Neuron (in vitro differentiated cells): ENCODE data around the gene PLXNA4.

Experiments used
- H2AFZ ChIP-seq: one replicate; pipeline ENCODE4 v1.6.1; 2013; ENCODE audit warnings: low read depth, mild to moderate bottlenecking, inconsistent platforms, low read length, moderate library complexity
- H3K27me3 ChIP-seq: one replicate; pipeline ENCODE4 v1.6.1; 2013; ENCODE audit warnings: low read length; ENCODE audit not compliant: insufficient read depth
- H3K36me3 ChIP-seq: one replicate; pipeline ENCODE4 v1.6.1; 2013; ENCODE audit warnings: low read length; ENCODE audit not compliant: insufficient read depth
- H3K4me1 ChIP-seq: one replicate; pipeline ENCODE4 v1.6.1; 2013; ENCODE audit warnings: low read length; ENCODE audit not compliant: insufficient read depth
- H3K4me3 ChIP-seq: 2 replicates; pipeline ENCODE4 v1.5.1; 2013; ENCODE audit warnings: mild to moderate bottlenecking, low read length, moderate library complexity
- H3K9me3 ChIP-seq: one replicate; pipeline ENCODE4 v1.6.1; 2013; ENCODE audit warnings: low read length

The PLXNA4 gene

DNA sequence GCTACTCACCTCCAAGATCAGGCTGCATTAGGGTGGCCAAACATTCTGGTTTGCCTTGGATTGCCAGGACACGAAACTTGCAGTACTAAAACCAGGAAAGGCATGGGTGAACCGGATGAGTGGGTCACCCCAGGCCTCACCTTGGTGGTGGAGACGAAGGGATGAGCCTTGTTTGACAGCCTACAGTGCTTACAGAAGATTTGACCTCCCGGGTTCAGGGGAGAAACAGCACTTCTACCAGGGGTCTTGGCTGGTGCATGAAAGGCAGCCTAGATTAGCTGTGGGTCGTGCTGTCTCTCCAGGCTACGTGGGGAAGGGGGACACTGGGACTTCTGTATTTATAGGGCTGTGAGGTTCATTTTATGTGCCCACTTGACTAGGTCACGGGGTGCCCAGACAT lies 469.8 kb downstream of the PLXNA4 start:
- Histone ChIP-seq H3K27me3 (no peaks in the 10 kb centered on the region), H3K36me3 (no peaks in the 10 kb centered on the region), H3K4me1 (peaks cover 8% of the 10 kb centered on the region), H3K9me3 (no peaks in the 10 kb centered on the region), H2AFZ (no peak overlapping the region), H3K4me3 (no peak overlapping the region)

DNA sequence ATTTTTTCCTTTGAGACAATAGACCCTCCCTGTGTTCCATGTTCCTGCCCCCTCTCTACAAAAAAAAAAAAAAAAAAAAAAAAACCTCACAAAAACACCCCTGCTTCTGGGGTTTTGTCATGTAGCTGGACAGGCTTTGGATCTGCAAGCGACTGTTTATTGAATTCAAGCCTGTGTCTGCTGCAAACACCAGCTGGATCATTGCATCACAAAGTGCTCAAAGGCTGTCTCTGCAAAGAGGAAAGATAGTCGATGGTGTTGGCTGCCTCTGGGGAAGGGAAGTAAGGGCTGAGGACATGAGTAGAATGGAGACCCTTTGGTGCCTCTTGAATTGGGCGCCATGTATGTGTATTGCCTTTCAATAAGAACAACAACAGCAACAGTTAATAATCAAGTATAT lies 471.2 kb downstream of the PLXNA4 start:
- H3K4me1 ChIP-seq = peaks cover 8% of the 10 kb centered on the region
- no peaks in the 10 kb centered on the region for H3K9me3 ChIP-seq
- no peak overlapping the region for H2AFZ ChIP-seq
- H3K4me3 ChIP-seq = no peak overlapping the region
- no peaks in the 10 kb centered on the region for H3K36me3 ChIP-seq
- H3K27me3 ChIP-seq = no peaks in the 10 kb centered on the region

DNA sequence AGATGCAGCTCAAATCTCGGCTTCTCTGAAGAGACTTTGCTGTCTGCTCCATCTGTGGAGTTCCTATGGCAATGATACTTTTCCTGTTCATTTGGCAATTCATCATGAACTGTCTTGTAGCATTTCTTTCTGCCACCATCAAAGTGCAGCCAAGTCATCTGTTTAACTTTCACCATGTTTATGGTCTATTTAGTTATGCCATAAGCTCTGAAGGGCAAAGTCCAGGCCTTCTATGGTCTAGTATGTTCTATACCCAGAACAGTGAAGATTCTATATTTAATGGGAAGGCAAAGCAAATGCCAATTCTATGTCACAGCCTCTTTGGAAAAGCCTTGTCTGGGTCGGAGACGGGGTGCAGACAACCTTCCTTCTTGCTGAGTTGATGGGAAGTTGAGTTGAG lies 472.6 kb downstream of the PLXNA4 start:
- H3K4me3 ChIP-seq = no peak overlapping the region
- H3K9me3 ChIP-seq = no peaks in the 10 kb centered on the region

DNA sequence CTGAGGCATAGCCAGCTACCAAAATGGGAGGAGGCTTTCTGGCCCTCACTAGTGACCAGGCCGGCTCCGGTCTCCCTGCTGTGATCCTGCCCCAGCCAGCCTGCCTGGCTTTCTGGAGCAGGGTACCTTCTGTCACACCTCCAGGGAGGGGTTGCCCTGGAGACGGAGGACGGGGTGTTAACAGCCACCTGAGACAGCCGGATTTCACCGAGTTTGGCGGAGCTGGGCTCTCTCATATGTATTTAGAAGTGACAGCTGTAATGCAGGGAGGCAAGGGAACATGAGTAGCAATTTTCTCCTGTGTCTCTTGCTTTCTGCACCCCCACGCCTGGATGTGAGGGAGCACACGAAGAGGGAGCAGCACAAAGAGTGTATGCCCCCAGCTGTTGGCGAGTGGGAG lies 473.3 kb downstream of the PLXNA4 start:
- no peak overlapping the region for H2AFZ ChIP-seq
- H3K9me3 ChIP-seq = no peaks in the 10 kb centered on the region
- no peak overlapping the region for H3K4me3 ChIP-seq
- no peaks in the 10 kb centered on the region for H3K36me3 ChIP-seq
- H3K4me1 ChIP-seq = no peaks in the 10 kb centered on the region
- no peaks in the 10 kb centered on the region for H3K27me3 ChIP-seq

More for the DNA sequence above, 472.6 kb downstream of the PLXNA4 start:
- Histone ChIP-seq H2AFZ (no peak overlapping the region), H3K36me3 (no peaks in the 10 kb centered on the region), H3K27me3 (no peaks in the 10 kb centered on the region), H3K4me1 (peaks cover 6% of the 10 kb centered on the region)

DNA sequence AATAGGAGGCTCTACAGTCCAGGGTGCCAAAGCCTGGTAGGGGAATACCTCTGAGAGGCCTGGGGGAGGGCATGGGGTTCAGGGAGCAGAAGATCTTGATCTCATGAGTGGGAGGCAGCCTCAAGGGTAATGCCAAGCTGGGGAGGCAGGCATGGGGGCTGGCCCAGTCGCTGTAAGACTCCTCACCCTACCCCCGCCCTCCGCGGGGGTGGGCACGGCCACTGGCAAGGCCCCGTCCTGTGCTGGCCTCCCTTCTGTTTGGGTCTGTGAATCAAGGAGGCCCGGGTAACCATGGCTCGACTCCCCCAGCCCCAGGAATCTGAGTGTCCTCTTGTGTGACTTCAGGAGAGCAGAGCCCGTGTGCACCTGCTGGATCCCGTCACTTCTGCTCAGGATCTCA lies 473.9 kb downstream of the PLXNA4 start:
- no peaks in the 10 kb centered on the region for H3K36me3 ChIP-seq
- H3K4me1 ChIP-seq = no peaks in the 10 kb centered on the region
- no peak overlapping the region for H2AFZ ChIP-seq
- H3K9me3 ChIP-seq = no peaks in the 10 kb centered on the region
- H3K27me3 ChIP-seq = no peaks in the 10 kb centered on the region
- no peak overlapping the region for H3K4me3 ChIP-seq

DNA sequence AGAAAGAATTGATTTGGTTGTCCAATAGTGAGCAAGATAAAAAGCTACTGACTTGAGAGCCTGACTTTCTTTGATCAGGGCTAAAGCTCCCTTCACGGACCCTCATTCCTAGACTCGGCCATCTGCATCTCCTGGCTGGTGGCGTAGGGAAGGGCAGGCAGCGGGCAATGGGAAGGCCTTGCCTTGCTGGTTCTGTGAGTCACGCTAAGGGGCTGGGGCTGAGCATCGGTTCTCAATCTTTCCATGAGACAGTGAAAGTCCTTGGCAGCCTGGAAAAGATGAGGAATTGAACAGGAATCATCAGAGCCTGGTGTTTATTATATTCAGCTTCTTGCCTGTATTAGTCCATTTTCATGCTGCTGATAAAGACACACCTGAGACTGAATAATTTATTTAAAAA lies 475.3 kb downstream of the PLXNA4 start:
- Histone ChIP-seq H3K4me1 (no peaks in the 10 kb centered on the region), H3K4me3 (no peak overlapping the region), H3K27me3 (no peaks in the 10 kb centered on the region), H3K36me3 (no peaks in the 10 kb centered on the region), H2AFZ (no peak overlapping the region), H3K9me3 (no peaks in the 10 kb centered on the region)

DNA sequence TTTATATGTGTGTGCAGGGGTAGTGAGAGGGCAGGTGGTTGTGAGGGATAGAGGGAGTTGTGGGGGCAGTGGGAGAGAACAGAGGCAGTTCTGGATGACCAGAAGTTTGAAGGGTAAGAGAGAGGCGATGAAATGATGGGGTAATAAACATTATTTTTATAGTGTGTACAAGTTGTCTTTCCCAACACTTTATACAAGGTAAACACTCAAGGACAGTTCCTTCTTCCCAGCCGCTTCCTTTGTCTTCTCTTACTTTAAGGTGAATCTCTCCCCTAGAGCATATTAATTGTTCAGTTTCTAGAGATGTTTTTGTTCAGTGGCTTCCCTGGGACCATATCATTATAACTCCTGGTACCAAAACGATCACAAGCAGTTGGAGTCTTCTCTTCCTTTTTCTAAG lies 475.8 kb downstream of the PLXNA4 start:
- H2AFZ ChIP-seq = no peak overlapping the region
- no peaks in the 10 kb centered on the region for H3K36me3 ChIP-seq
- H3K9me3 ChIP-seq = no peaks in the 10 kb centered on the region
- no peaks in the 10 kb centered on the region for H3K27me3 ChIP-seq
- H3K4me1 ChIP-seq = no peaks in the 10 kb centered on the region
- H3K4me3 ChIP-seq = no peak overlapping the region

DNA sequence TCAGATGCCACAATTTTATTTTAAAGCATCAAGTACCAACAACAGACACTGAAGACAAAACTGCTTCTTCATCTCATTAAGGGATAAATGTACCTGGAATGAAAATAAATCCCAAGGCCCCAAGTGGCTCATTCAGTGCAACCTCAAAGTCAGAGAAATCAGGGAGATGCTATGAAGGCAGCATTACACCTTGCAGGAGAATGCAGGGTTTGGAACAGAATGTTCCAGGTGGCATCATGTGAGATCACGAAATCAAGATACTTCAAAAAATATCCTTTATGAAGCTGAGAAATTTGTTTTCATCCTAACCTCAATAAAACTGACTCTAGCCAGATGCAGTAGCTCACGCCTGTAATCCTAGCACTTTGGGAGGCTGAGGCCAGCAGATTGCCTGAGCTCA lies 477.1 kb downstream of the PLXNA4 start:
- Histone ChIP-seq H3K27me3 (no peaks in the 10 kb centered on the region), H3K9me3 (no peaks in the 10 kb centered on the region), H3K4me1 (no peaks in the 10 kb centered on the region), H3K4me3 (no peak overlapping the region), H3K36me3 (no peaks in the 10 kb centered on the region), H2AFZ (no peak overlapping the region)

DNA sequence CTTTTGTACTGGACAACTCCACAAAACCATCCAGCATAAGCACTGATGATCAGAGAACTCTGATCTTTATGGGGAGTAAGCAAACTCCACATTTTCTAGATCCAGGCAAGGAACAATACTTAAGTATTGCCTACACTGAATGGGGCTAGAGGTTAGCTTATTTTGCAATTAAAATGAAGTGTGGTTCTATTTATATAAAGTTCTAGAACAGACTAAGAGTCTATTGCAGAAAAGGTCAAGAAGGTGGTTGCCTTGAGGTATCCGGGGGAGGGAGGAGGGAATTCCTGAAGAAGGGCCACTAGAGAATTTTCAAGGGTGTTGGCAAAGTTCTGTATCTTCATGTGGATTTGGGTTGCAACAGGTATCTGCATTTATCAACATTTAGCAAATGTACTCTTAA lies 477.9 kb downstream of the PLXNA4 start:
- Histone ChIP-seq H3K27me3 (no peaks in the 10 kb centered on the region), H2AFZ (no peak overlapping the region), H3K9me3 (no peaks in the 10 kb centered on the region), H3K36me3 (no peaks in the 10 kb centered on the region), H3K4me3 (no peak overlapping the region), H3K4me1 (no peaks in the 10 kb centered on the region)

DNA sequence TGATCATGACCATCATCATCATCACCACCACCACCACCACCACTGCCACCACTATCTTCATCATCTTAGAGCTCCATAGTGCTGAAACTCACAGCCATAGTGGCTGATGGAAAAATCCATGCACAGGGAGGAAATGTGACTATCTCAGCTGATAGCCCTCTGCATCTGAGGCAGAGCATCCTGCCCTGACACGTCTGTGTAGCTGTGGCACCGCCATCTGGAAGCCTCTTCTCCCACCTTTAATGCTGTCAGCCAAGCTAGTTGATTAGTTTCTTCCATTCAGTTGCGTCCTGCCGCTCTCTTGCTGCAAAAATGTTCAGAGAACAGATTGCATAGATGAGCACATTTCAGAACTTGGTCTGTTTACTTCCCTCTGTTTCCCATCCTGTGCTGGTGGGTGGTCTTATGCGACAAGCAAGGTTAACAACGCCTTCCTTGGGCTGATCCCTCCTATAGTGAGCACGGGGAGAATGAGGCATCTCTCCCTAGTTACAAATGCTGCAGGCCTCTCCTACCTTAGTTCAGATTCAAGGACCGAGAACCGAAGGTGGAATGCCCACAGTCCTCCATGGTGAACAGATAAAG lies 478.6 kb downstream of the PLXNA4 start:
- no peaks in the 10 kb centered on the region for H3K4me1 ChIP-seq
- no peak overlapping the region for H3K4me3 ChIP-seq
- no peaks in the 10 kb centered on the region for H3K27me3 ChIP-seq
- H2AFZ ChIP-seq = no peak overlapping the region
- H3K9me3 ChIP-seq = no peaks in the 10 kb centered on the region
- H3K36me3 ChIP-seq = no peaks in the 10 kb centered on the region

DNA sequence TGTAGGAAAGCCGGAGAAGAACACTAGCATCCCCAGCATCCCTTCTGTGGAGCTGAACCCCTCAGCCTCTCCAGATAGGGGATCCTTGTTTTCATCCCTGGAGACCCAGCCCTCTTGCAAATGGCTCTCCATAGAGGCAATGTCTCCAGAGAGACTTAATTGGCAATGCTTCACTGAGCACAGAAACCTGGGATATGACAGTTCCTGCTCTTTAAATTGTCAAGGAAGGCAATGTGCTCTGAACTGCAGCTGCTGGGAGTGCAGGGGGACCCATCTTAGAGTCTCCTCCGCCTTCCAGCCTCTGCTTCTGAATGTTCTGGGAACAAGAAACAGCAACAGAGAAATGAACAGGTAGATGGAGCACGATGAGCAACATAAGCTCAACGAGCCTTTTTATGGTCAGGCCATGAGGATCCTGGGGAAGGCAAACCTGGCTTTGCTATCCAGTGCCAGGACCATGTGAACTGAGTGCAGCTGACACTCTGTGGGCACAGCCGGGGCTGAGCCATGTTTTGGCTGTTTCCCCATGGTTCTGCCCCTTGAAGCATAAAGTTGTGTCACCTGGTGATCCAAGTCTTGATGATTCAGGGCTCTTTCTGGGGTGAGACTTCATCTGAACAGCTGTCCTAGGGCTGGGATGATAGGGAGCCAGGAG lies 481.0 kb downstream of the PLXNA4 start:
- Histone ChIP-seq H3K4me1 (no peaks in the 10 kb centered on the region), H3K4me3 (no peak overlapping the region), H3K27me3 (no peaks in the 10 kb centered on the region), H3K36me3 (no peaks in the 10 kb centered on the region), H2AFZ (no peak overlapping the region), H3K9me3 (no peaks in the 10 kb centered on the region)

DNA sequence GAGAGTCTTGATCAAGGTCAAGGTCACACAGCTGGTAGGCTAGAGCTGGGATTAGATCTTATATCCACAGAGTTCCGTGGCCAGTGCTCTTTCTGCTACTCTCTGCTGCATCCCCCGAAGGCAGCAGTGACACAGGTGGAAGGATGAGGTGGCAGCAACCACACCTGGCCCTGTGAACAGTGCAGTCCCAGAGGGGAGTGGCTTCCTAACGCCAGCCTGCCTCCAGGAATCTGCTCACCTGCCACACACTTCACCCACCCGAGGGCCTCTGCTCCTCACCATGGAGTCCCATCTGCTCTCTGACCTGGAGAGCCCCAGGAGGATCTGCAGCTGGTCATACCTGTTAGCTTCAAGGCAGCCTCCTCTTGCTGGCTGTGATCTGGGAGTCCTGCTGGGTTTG lies 484.2 kb downstream of the PLXNA4 start:
- H3K36me3 ChIP-seq = no peaks in the 10 kb centered on the region
- H3K27me3 ChIP-seq = no peaks in the 10 kb centered on the region
- no peak overlapping the region for H2AFZ ChIP-seq
- H3K4me1 ChIP-seq = no peaks in the 10 kb centered on the region
- H3K9me3 ChIP-seq = no peaks in the 10 kb centered on the region
- no peak overlapping the region for H3K4me3 ChIP-seq

DNA sequence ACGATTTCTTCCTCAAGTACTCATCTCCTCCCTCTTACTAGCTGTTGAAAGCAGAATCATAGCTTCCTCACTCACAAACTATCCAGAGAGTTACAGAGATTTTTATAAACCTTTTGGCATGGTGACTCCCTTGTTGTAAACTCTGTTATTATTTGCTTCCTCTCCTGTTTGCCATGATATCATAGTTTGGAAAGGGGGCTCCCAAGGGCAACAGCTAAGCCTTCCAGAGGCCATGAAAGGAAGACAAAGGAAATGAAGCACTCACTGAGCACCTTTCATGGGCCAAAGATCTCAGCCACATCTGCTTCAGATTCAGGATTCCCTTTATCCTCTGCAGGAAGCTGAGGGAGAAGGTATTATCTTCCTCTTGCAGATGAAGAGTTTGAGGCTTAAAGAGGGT lies 484.6 kb downstream of the PLXNA4 start:
- Histone ChIP-seq H3K27me3 (no peaks in the 10 kb centered on the region), H2AFZ (no peak overlapping the region), H3K4me3 (no peak overlapping the region), H3K4me1 (no peaks in the 10 kb centered on the region), H3K36me3 (no peaks in the 10 kb centered on the region), H3K9me3 (no peaks in the 10 kb centered on the region)

DNA sequence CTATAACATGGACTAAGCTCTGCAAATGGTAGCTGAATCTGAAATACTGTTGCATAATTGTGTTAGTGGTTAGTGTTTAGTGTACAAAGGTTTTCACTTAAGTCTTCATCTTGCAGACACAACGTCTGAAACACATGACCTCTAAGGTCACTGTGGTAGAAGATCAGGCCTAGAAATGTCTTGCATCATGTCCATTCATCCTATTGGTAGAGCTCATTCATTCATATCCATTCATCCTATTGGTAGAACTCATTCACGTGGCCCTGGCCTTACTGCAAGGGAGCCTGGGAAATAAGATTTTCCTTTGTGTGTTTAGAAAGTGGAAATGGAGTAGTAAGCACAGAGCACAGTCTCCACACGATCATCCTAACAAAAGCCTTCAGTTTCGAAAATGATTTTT lies 485.8 kb downstream of the PLXNA4 start:
- Histone ChIP-seq H3K36me3 (no peaks in the 10 kb centered on the region), H3K9me3 (no peaks in the 10 kb centered on the region), H2AFZ (no peak overlapping the region), H3K27me3 (no peaks in the 10 kb centered on the region), H3K4me1 (no peaks in the 10 kb centered on the region), H3K4me3 (no peak overlapping the region)
